ENCODE data around the gene DOCK11.

Gene DOCK11

GRCh38 chrX:118626346-118626745 is 130.7 kb downstream of the DOCK11 start:
- Histone ChIP-seq H3K27ac (ENCODE audit: extremely low read depth, low read depth, low read length) (no peak overlapping the region), H3K36me3 (ENCODE audit: control insufficient read depth in 2 of 2, insufficient read depth in 1 of 2, low read length in 2 of 2) (peaks cover 0 to 8% of the 10 kb centered on the region in 2 experiments; a peak in 1 of 3 replicates), H3K9me3 (ENCODE audit: control insufficient read depth, insufficient read depth, low read depth, low read length) (no peaks in the 10 kb centered on the region), H3K4me3 (ENCODE audit: low read depth, low read length) (no peak overlapping the region), H3K4me1 (ENCODE audit: control insufficient read depth, insufficient read depth, low read length) (no peaks in the 10 kb centered on the region)
- no peak for TF ChIP-seq ZEB2 (tag by site-specific recombination; IDR thresholded peaks at IDR 0.05)
- TF ChIP-seq GLI4 (tag by site-specific recombination; IDR thresholded peaks at IDR 0.05), result no peak
- TF ChIP-seq ZFP41 (tag by site-specific recombination; IDR thresholded peaks at IDR 0.05; ENCODE audit: borderline replicate concordance), result no peak
- no peak for TF ChIP-seq KLF17 (tag by site-specific recombination; IDR thresholded peaks at IDR 0.05)
- no peak for TF ChIP-seq SCRT2 (tag by site-specific recombination; IDR thresholded peaks at IDR 0.05)
- TF ChIP-seq ZBTB6 (tag by site-specific recombination; IDR thresholded peaks at IDR 0.05), result no peak
- no peak for TF ChIP-seq ZNF350 (tag by site-specific recombination; IDR thresholded peaks at IDR 0.05)
- no peak for TF ChIP-seq PBX3 (CRISPR knock-in tag; IDR thresholded peaks at IDR 0.05)
- TF ChIP-seq ZNF214 (tag by site-specific recombination; IDR thresholded peaks at IDR 0.05; ENCODE audit: borderline replicate concordance), result no peak
- TF ChIP-seq ZNF558 (tag by site-specific recombination; IDR thresholded peaks at IDR 0.05), result no peak
- POLR2A ChIA-PET, result no interaction called here
- CTCF ChIA-PET, result interaction anchor here (0.6 to 3.0 kb wide), 12 partner anchors 11 to 182 kb away, joined by 3 to 26 read pairs (median 6); no protein-coding TSS in a partner anchor

- H3K4me3 ChIP-seq (ENCODE audit: low read depth, low read length), result no peak overlapping the region
- H3K36me3 ChIP-seq (ENCODE audit: control insufficient read depth in 2 of 2, insufficient read depth in 1 of 2, low read length in 2 of 2), result peaks cover 0 to 12% of the 10 kb centered on the region in 2 experiments; a peak in 1 of 3 replicates
- no peaks in the 10 kb centered on the region for H3K4me1 ChIP-seq (ENCODE audit: control insufficient read depth, insufficient read depth, low read length)
- ChIA-PET CTCF (interaction anchor here (0.5 to 3.0 kb wide), 37 partner anchors 9 to 870 kb away, joined by 3 to 26 read pairs (median 4); no protein-coding TSS in a partner anchor), POLR2A (interaction anchor here (0.6 kb wide), 1 partner anchor 510 kb away, joined by 3 read pairs; the partner anchor contains the start of gene KLHL13)
- no peak overlapping the region for H3K27ac ChIP-seq (ENCODE audit: extremely low read depth, low read depth, low read length)
- H3K9me3 ChIP-seq (ENCODE audit: control insufficient read depth, insufficient read depth, low read depth, low read length), result no peaks in the 10 kb centered on the region
- TF ChIP-seq ZNF221 (tag by site-specific recombination; IDR thresholded peaks at IDR 0.05; ENCODE audit: borderline replicate concordance) (no peak), CTCF (tag by site-specific recombination; IDR thresholded peaks at IDR 0.05) (0 out of 2 replicates have a peak, but pooled peaks have one; percentile 24), ZNF654 (tag by site-specific recombination; IDR thresholded peaks at IDR 0.05; ENCODE audit: low read depth) (peak; percentile 51)
These were observed 131.6 kb downstream of the DOCK11 start for GRCh38 chrX:118627084-118627758.

GRCh38 chrX:118630848-118631247 is 135.2 kb downstream of the DOCK11 start:
- POLR2A ChIA-PET, result no interaction called here
- Histone ChIP-seq H3K4me3 (ENCODE audit: low read depth, low read length) (no peak overlapping the region), H3K9me3 (ENCODE audit: control insufficient read depth, insufficient read depth, low read depth, low read length) (no peaks in the 10 kb centered on the region), H3K36me3 (ENCODE audit: control insufficient read depth in 2 of 2, insufficient read depth in 1 of 2, low read length in 2 of 2) (peaks cover 0 to 14% of the 10 kb centered on the region in 2 experiments; a peak in 1 of 3 replicates), H3K27ac (ENCODE audit: extremely low read depth, low read depth, low read length) (no peak overlapping the region), H3K4me1 (ENCODE audit: control insufficient read depth, insufficient read depth, low read length) (no peaks in the 10 kb centered on the region)
- no peak for TF ChIP-seq ZXDB (tag by site-specific recombination; IDR thresholded peaks at IDR 0.05)
- no peak for TF ChIP-seq ZNF530 (tag by site-specific recombination; IDR thresholded peaks at IDR 0.05; ENCODE audit: low read depth)
- TF ChIP-seq ZNF2 (tag by site-specific recombination; IDR thresholded peaks at IDR 0.05), result no peak
- no peak for TF ChIP-seq KLF7 (tag by site-specific recombination; IDR thresholded peaks at IDR 0.05; ENCODE audit: borderline replicate concordance)
- no peak for TF ChIP-seq ZNF404 (tag by site-specific recombination; IDR thresholded peaks at IDR 0.05)
- CTCF ChIA-PET, result interaction anchor here (0.6 kb wide), 1 partner anchor 22 kb away, joined by 5 read pairs; no protein-coding TSS in a partner anchor

Measured in HEK293 (cell line).